Calu3 (cell line): ENCODE data around the gene MED28. TPM values are rescaled to one million over a fixed set of nuclear protein-coding genes. Genes with fewer than 3 reads are reported as not detected.

Experiments
- BruUV-seq: library from RNA; stranded (reverse); fragments of 400-500 nt; replicated peaks from 2 replicates; lab custom pipeline; 2021; lab: Mats Ljungman, UMichigan
- CTCF ChIA-PET: fragments of 300-600 bp; sonication (Branson Sonifier 250); formaldehyde crosslinking; loops from one replicate; lab custom pipeline; 2022; ENCODE audit warnings: antibody characterized with exemption; lab: Charles Lee
- DNase-seq: peaks from one replicate; pipeline ENCODE4 v3.0.0; 2022
- H3K27ac Mint-ChIP-seq: one replicate; pipeline ENCODE4 v1.8.0; 2022; ENCODE audit warnings: mixed read lengths; ENCODE audit not compliant: unreplicated experiment
- H3K27me3 Mint-ChIP-seq: one replicate; pipeline ENCODE4 v1.8.0; 2022; ENCODE audit warnings: mixed read lengths; ENCODE audit not compliant: unreplicated experiment
- H3K36me3 Mint-ChIP-seq: one replicate; pipeline ENCODE4 v1.8.0; 2022; ENCODE audit warnings: mild to moderate bottlenecking, moderate library complexity, mixed read lengths; ENCODE audit not compliant: insufficient read depth, unreplicated experiment
- H3K4me1 Mint-ChIP-seq: one replicate; pipeline ENCODE4 v1.8.0; 2022; ENCODE audit warnings: mild to moderate bottlenecking, low read depth, mixed read lengths; ENCODE audit not compliant: unreplicated experiment
- H3K4me3 Mint-ChIP-seq: one replicate; pipeline ENCODE4 v1.8.0; 2022; ENCODE audit warnings: mild to moderate bottlenecking, low read depth, moderate library complexity, mixed read lengths; ENCODE audit not compliant: unreplicated experiment
- H3K9me3 Mint-ChIP-seq: one replicate; pipeline ENCODE4 v1.8.0; 2022; ENCODE audit warnings: low read depth, mixed read lengths; ENCODE audit not compliant: unreplicated experiment
- CTCF ChIP-seq: fragments of 200-600 bp; IDR thresholded peaks from one replicate; pipeline ENCODE4 v1.8.0; 2022; ENCODE audit warnings: antibody characterized with exemption; ENCODE audit not compliant: unreplicated experiment
- intact Hi-C: fragments of 100-400 bp; cut with micrococcal nuclease; formaldehyde crosslinking; loops from one replicate; pipeline ENCODE4 v1.10.0; 2022; ENCODE audit not compliant: unreplicated experiment
- total RNA-seq: library from RNA; stranded (reverse); gene quantifications from 2 replicates; pipeline ENCODE4 v1.2.3, GENCODE V29; 2022

MED28 gene
- total RNA-seq, 1 experiment from 2014 or later: 27.2 TPM

GRCh38 chr4:17583276-17583675, 31.2 kb upstream of the MED28 start:
- Mint-ChIP-seq H3K4me3 (no peak overlapping the region), H3K36me3 (peaks cover 16% of the 10 kb centered on the region)

GRCh38 chr4:17583941-17584340, 30.5 kb upstream of the MED28 start:
- no peak for DNase-seq
- H3K27ac Mint-ChIP-seq: no peak overlapping the region
- H3K4me3 Mint-ChIP-seq: no peak overlapping the region
- no peaks in the 10 kb centered on the region for H3K9me3 Mint-ChIP-seq
- TF ChIP-seq CTCF: no peak
- no peaks in the 10 kb centered on the region for H3K4me1 Mint-ChIP-seq
- peaks cover 15% of the 10 kb centered on the region for H3K36me3 Mint-ChIP-seq
- intact Hi-C loops: no loop called here
- no peaks in the 10 kb centered on the region for H3K27me3 Mint-ChIP-seq
- CTCF ChIA-PET: no interaction called here
- BruUV-seq: no TSS peak

More at GRCh38 chr4:17583276-17583675, 31.2 kb upstream of the MED28 start:
- Mint-ChIP-seq H3K9me3 (no peaks in the 10 kb centered on the region), H3K4me1 (no peaks in the 10 kb centered on the region), H3K27me3 (no peaks in the 10 kb centered on the region), H3K27ac (no peak overlapping the region)
- TF ChIP-seq CTCF: no peak
- no peak for DNase-seq
- intact Hi-C loops: no loop called here
- no TSS peak for BruUV-seq
- CTCF ChIA-PET: no interaction called here

GRCh38 chr4:17584521-17585213, 29.8 kb upstream of the MED28 start:
- DNase-seq: no peak
- Mint-ChIP-seq H3K4me3 (no peak overlapping the region), H3K27ac (no peak overlapping the region), H3K9me3 (no peaks in the 10 kb centered on the region), H3K4me1 (no peaks in the 10 kb centered on the region), H3K36me3 (peaks cover 15% of the 10 kb centered on the region), H3K27me3 (no peaks in the 10 kb centered on the region)
- CTCF ChIA-PET: no interaction called here
- no peak for TF ChIP-seq CTCF
- BruUV-seq: no TSS peak
- intact Hi-C loops: no loop called here

GRCh38 chr4:17587094-17587822, 27.2 kb upstream of the MED28 start:
- Mint-ChIP-seq H3K27ac (no peak overlapping the region), H3K9me3 (no peaks in the 10 kb centered on the region), H3K27me3 (no peaks in the 10 kb centered on the region), H3K4me1 (no peaks in the 10 kb centered on the region), H3K36me3 (peaks cover 15% of the 10 kb centered on the region), H3K4me3 (no peak overlapping the region)
- intact Hi-C loops: no loop called here
- CTCF ChIA-PET: no interaction called here
- BruUV-seq: no TSS peak
- no peak for TF ChIP-seq CTCF
- DNase-seq: no peak
